OCI-LY3 (cell line): ENCODE data around the gene NFKB2.

Source experiments
- EZH2phosphoT487 ChIP-seq: fragments of 200-600 bp; shearing (Covaris generic); IDR thresholded peaks from 2 replicates; pipeline ENCODE4 v1.6.1; 2018; ENCODE audit warnings: antibody characterized with exemption, mixed run types, low read depth
- TF ChIP-seq, protein P1 (sequence below): fragments of 200-600, 300-600 bp; sonication (generic); IDR thresholded peaks from 2 replicates; pipeline ENCODE4 v1.5.1; 2014; ENCODE audit warnings: antibody characterized with exemption, low read length, low read depth

DNA sequence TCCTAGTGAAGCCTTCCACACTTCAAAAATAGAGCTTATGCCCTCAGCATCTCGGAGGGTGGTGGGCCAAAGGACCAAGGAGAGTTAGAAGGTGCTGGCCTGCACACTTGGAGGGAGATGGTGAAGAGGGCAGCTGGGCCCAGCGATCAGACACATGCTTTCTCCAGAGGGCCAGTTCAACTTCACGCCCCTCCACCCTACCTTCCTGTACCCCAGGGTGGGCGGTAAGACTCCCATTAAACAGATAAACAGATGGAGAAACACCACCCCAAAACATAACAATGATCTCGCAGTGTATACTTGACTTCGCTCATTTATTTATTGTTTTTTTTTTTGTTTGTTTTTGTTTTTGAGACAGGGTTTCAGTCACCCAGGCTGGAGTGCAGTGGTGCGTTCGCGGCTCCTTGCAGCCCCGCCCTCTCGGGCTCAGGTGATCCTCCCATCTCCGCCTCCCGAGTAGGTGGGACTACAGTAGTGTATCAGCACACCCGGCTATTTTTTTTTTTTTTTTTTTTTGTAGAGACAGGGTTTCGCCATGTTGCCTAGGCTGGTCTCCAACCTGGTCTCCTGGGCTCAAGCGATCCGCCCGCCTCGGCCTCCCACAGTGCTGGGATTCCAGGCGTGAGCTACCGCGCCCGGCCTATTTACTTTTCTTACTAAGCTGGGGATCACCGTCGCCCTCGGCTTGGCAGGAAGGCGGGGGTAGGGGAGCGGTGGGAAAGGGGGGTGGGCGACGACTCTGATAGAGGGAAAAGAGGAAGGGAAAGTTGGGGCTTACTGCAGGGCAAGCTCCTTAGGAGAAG, 54.0 kb downstream of the NFKB2 start:
- TF ChIP-seq, protein P1, sequence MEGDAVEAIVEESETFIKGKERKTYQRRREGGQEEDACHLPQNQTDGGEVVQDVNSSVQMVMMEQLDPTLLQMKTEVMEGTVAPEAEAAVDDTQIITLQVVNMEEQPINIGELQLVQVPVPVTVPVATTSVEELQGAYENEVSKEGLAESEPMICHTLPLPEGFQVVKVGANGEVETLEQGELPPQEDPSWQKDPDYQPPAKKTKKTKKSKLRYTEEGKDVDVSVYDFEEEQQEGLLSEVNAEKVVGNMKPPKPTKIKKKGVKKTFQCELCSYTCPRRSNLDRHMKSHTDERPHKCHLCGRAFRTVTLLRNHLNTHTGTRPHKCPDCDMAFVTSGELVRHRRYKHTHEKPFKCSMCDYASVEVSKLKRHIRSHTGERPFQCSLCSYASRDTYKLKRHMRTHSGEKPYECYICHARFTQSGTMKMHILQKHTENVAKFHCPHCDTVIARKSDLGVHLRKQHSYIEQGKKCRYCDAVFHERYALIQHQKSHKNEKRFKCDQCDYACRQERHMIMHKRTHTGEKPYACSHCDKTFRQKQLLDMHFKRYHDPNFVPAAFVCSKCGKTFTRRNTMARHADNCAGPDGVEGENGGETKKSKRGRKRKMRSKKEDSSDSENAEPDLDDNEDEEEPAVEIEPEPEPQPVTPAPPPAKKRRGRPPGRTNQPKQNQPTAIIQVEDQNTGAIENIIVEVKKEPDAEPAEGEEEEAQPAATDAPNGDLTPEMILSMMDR: no peak
- TF ChIP-seq EZH2phosphoT487: no peak
